ENCODE results near the gene DMD. TPM values are rescaled to one million over a fixed set of nuclear protein-coding genes. Genes with fewer than 3 reads are reported as not detected.
"Not testable (repeated sequence)": the region's sequence is repeated elsewhere in the genome, so short reads cannot be mapped to it uniquely, and the experiment has no call there.

Gene DMD
- total RNA-seq, 3 donors from 2014 or later: 11.2 to 140 (median 12.6) TPM

DNA sequence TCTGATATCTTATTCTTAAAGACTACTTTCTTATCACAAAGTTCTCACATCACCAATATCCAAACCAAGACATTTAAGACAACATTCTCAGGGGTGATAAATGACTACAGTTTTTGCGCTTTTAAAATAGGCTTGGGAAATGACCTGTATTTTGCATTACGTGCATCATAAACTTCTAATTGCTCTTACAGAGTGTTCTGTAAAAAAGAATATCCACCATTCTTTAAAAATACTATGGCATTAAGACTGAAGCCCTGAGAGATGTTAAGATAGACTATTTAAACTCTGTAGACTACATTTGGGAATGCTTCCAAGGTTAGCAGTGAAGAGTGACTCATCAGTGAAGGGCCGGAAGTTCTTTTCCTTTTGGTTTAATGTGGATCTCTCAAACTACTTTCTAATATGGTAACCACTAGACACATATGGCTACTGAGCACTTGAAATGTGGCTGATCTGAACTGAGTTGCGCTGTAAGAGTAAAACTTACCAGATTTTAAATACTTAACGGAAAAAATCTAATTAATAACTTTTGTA lies 1620.7 kb downstream of the DMD start:
- TF ChIP-seq, protein P1, sequence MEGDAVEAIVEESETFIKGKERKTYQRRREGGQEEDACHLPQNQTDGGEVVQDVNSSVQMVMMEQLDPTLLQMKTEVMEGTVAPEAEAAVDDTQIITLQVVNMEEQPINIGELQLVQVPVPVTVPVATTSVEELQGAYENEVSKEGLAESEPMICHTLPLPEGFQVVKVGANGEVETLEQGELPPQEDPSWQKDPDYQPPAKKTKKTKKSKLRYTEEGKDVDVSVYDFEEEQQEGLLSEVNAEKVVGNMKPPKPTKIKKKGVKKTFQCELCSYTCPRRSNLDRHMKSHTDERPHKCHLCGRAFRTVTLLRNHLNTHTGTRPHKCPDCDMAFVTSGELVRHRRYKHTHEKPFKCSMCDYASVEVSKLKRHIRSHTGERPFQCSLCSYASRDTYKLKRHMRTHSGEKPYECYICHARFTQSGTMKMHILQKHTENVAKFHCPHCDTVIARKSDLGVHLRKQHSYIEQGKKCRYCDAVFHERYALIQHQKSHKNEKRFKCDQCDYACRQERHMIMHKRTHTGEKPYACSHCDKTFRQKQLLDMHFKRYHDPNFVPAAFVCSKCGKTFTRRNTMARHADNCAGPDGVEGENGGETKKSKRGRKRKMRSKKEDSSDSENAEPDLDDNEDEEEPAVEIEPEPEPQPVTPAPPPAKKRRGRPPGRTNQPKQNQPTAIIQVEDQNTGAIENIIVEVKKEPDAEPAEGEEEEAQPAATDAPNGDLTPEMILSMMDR (IDR thresholded peaks at IDR 0.05): no peak
- intact Hi-C loops (cut with DNase I, micrococcal nuclease): no loop called here
- Histone ChIP-seq H3K36me3 (ENCODE audit: low read depth) (no peaks in the 10 kb centered on the region), H3K9me3 (no peaks in the 10 kb centered on the region), H3K4me1 (ENCODE audit: low read depth) (no peaks in the 10 kb centered on the region), H3K4me3 (no peak overlapping the region)
- DNase-seq: no peak
- no peak for ATAC-seq

DNA sequence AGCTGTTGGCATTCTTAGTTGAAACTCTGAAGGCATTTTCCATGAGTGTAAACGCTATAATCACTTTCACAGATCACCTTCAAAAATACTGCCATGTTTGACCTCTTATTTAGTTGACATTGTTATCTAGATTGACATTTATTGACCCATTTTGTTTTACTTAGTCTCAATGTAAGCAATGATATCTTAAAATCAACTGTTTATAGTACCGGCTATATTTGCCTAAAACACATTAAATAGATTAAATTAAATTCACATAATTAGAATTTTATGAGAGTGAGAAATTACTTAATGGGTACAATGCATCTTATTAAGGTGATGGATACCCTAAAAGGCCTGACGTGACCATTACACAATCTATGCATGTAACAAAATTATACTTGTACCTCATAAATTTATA lies 1621.8 kb downstream of the DMD start:
- no peak for ATAC-seq
- TF ChIP-seq, protein P1 (IDR thresholded peaks at IDR 0.05): no peak
- Histone ChIP-seq H3K4me3 (no peak overlapping the region), H3K9me3 (no peaks in the 10 kb centered on the region), H3K4me1 (ENCODE audit: low read depth) (no peaks in the 10 kb centered on the region), H3K36me3 (ENCODE audit: low read depth) (no peaks in the 10 kb centered on the region)
- intact Hi-C loops (cut with DNase I, micrococcal nuclease): no loop called here
- no peak for DNase-seq

DNA sequence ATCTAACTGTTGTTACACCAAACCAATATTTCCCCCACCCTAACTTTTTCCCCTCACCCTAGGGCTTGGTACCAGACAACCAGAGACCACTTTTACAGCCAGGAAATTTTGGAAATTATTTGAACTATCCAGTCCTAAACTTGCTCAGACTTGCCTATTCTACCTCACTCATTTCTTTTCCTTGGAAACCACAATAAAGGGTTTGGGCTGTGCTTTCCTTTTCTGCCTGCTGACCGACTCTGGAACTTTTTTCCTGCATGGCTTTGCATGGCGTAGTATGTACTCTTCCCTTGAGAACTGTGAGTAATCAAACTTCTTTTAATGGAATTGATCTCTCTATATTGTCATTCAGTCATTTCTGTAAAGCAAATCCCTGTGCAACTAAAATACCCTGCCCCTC lies 1623.0 kb downstream of the DMD start:
- intact Hi-C loops (cut with DNase I, micrococcal nuclease): no loop called here
- no peaks in the 10 kb centered on the region for H3K4me1 ChIP-seq (ENCODE audit: low read depth)
- H3K36me3 ChIP-seq (ENCODE audit: low read depth): no peaks in the 10 kb centered on the region
- TF ChIP-seq, protein P1 (IDR thresholded peaks at IDR 0.05): no peak
- no peaks in the 10 kb centered on the region for H3K9me3 ChIP-seq
- no peak for DNase-seq
- no peak for ATAC-seq
- H3K4me3 ChIP-seq: no peak overlapping the region

DNA sequence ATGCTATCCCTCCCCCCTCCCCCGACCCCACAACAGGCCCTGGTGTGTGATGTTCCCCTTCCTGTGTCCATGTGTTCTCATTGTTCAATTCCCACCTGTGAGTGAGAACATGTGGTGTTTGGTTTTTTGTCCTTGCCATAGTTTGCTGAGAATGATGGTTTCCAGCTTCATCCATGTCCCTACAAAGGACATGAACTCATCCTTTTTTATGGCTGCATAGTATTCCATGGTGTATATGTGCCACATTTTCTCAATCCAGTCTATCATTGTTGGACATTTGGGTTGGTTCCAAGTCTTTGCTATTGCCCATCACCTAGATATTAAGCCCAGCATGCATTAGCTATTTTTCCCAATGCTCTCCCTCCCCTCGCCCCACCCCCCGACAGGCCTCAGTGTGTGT lies 1627.5 kb downstream of the DMD start:
- H3K36me3 ChIP-seq (ENCODE audit: low read depth); ATAC-seq; H3K4me3 ChIP-seq; DNase-seq; H3K4me1 ChIP-seq (ENCODE audit: low read depth); intact Hi-C loops (cut with DNase I, micrococcal nuclease); H3K9me3 ChIP-seq: not testable (repeated sequence)

DNA sequence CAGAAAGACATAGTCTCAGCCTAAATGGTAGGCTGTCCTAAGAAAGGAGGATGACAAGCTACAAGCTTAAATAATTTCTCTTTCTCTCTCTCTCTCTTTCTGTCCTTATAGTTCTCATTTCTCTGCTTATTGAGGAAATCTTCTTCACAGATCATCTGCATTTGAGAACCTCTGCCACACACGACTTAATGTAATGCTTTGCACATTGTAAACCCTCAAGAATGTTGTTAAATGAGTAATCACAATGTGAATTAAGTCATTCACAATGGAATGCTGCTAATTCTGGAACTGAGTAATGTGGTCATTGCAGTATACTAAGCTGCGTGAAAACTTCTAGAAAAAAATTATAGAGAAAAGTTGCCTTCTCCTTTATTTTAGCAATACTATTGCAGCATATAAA lies 1630.6 kb downstream of the DMD start:
- intact Hi-C loops (cut with DNase I, micrococcal nuclease): no loop called here

DNA sequence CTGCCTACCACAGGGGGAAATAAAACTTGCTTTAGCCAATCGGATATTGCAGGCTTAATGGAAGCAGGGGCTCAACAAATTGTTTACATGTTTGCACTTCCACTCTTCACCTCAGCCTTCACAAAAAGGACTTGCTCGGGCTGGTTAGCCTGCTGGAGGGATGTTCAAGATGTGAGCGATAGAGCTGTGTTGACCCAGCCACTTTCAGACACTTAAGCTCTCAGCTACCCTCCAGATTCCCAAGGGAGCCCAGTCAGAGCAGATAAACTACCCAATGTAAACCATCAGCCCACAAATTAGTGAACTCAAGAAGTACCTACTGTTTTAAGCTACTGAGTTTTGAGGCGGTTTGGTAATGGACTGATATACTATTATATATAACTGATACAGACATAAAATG lies 1631.1 kb downstream of the DMD start:
- intact Hi-C loops (cut with DNase I, micrococcal nuclease): no loop called here

More for the DNA sequence above, 1630.6 kb downstream of the DMD start:
- DNase-seq (no peak), ATAC-seq (no peak)
- no peaks in the 10 kb centered on the region for H3K9me3 ChIP-seq
- TF ChIP-seq, protein P1 (IDR thresholded peaks at IDR 0.05): no peak
- H3K36me3 ChIP-seq (ENCODE audit: low read depth): no peaks in the 10 kb centered on the region
- no peak overlapping the region for H3K4me3 ChIP-seq
- H3K4me1 ChIP-seq (ENCODE audit: low read depth): no peaks in the 10 kb centered on the region

More for the DNA sequence above, 1631.1 kb downstream of the DMD start:
- Histone ChIP-seq H3K36me3 (ENCODE audit: low read depth) (no peaks in the 10 kb centered on the region), H3K4me3 (no peak overlapping the region), H3K4me1 (ENCODE audit: low read depth) (no peaks in the 10 kb centered on the region), H3K9me3 (no peaks in the 10 kb centered on the region)
- no peak for ATAC-seq
- DNase-seq: no peak
- TF ChIP-seq, protein P1 (IDR thresholded peaks at IDR 0.05): no peak
